IPS-18c (cell line): ENCODE measurements around the gene PODNL1.

ENCODE experiments used
- H3K4me3 ChIP-seq: 2 replicates; pipeline ENCODE4 v1.7.0; 2013; ENCODE audit warnings: low read depth, mild to moderate bottlenecking, low read length, moderate library complexity; ENCODE audit not compliant: insufficient read depth
- H3K9me3 ChIP-seq: one replicate; pipeline ENCODE4 v1.6.1; 2013; ENCODE audit warnings: mild to moderate bottlenecking, low read length, moderate library complexity; ENCODE audit not compliant: control insufficient read depth, insufficient read depth

PODNL1 gene

DNA sequence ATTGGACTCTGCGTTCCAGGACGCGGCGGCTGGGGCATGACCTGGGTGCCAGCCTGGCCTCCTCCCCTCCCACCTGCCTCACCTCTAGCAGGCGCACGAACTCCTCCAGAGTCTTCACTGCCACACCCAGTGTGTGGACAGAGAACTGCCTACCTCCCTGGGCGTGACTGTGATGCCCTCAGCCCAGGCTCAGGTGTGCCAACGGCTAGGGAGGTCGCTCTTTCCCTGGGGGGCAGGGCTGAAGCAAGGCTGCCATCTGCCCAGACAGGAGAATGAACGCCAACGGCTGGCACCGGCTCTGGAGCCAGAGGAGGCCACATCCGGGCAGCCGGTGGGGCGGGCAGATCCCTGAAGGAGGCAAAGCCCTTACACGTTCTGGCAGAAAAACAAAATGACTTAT lies 49.9 kb downstream of the PODNL1 start:
- Histone ChIP-seq H3K4me3 (no peak overlapping the region), H3K9me3 (no peaks in the 10 kb centered on the region)

DNA sequence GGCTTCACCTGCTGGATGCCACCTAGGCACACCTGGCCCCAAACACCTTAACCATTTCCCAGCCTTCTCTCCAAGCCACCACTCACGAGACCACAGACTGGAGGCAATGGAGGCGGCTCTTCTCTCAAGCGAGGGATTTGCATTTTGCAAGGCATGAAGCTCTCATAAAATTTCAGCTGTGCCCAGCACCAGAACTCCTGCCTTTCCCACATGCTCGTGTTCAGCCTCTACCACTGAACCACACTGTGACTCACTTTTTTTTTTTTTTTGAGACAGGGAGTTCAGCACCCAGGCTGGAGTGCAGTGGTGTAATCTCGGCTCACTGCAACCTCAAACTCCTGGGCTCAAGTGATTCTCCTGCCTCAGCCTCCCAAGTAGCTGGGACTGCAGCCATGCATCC lies 50.7 kb downstream of the PODNL1 start:
- H3K9me3 ChIP-seq: no peaks in the 10 kb centered on the region
- no peak overlapping the region for H3K4me3 ChIP-seq

DNA sequence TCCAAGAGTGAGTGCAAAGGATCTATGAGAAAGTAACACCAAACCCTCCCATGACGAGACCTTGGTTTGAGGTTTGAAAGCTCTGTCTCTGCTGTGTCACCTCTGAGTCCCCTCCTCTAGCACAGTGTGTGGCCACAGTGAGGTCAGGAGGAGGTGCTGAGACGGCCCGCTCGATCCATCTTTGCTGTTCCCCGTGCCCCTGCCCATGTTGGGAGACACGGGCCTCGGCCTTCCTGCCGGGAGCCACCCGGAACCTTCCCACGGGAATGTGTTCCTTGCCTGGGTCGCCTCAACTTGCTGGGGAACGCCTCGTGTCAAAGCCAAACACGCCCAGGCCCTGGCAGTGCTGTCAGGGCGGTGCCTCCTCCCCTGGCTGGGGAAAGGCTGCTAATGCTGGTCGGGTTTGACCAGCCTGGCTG lies 51.2 kb downstream of the PODNL1 start:
- Histone ChIP-seq H3K9me3 (no peaks in the 10 kb centered on the region), H3K4me3 (no peak overlapping the region)

DNA sequence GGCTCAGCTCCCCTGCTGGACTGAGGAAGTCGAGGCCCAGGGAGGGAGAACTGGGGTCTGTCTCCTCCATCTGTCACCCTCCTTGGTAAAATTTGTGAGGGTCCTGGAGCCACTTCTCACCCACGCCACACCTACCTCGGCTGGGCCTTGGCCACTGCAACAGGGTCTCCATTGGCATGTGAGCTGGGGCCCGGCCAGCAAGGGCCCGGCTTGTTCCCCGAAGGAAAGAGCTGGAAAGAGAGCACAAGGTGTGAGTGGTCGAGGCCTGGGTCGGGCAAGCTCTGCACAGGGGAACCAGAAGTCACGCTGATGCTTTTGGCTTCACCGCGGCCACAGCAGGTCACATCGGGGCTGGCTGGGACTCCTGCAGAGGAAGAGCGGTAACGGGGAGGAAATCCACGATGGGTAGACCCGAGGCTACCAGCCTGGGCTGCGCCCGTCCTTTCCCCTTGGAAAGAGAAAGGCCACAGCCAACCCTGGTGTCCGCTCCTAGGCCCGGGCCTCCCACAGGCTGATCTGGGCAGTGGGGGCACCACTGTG lies 52.3 kb downstream of the PODNL1 start:
- H3K9me3 ChIP-seq: no peaks in the 10 kb centered on the region
- no peak overlapping the region for H3K4me3 ChIP-seq

DNA sequence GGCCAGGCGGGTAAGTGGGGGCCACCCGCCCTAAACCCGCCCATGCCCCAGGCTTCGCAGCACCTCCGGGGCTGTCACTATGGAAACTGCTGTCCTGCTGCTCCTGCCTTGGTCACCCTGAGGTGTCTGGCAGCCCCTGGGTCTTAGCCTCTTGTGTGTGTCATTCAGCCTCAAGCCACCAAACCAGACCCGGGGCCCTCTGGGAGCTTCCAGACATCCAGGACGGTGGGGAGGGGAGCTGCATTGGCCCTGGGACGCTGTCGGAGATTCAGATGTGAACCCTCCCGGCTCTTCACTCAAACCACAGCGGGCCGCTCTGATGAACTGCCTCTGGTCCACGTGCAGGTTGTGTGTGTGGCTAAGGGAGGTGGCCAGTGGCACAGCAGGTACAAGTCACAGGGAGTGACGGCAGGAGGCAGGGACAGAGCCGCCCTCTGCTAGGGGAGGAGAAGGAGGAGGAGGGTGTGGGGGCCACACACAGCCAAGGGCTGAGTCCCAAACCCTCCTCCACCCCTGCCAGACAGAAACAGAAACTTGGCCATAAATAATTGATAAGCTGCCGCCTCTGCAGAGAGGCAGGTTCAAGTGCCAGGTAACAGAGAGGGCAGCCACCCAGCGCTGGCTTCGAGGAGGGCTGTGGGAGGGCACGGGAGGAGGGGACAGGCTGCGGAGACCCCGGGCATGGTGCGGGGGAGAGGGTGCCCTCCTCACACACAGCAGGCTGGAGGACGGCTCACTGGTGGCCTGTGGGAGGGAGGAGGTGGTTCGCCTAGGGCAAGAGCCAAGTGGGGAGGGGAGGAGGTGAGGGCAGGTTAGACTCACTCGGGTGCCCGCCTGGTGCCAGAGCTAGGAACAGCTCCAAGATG lies 53.3 kb downstream of the PODNL1 start:
- H3K4me3 ChIP-seq: no peak overlapping the region
- no peaks in the 10 kb centered on the region for H3K9me3 ChIP-seq

DNA sequence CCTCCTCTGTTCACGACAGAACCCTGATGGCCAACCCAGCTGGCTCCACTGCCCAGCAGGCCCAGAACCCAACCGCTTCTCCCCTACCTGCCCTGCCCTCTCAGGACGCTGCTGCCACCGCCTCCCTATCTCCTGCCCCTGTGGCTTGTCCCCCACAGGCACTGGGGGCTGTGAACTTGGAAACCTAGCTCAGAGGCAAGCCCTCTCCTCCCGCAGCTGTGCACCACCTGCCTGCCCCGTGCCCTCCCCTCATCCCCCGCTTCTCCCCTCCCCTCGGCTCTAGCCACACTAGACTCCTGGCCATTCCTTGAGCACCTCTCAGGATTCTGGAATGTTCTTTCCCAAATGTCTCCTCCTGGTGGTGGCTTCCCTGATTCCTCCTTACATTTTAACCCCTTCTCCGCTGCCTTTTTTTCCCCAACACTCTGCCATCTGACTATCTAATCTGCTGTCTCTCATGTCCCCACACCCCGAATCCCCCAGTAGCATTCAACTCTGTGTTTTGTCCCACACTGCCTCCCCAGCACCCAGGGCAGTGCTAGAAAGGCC lies 54.6 kb downstream of the PODNL1 start:
- H3K4me3 ChIP-seq: no peak overlapping the region
- H3K9me3 ChIP-seq: no peaks in the 10 kb centered on the region

DNA sequence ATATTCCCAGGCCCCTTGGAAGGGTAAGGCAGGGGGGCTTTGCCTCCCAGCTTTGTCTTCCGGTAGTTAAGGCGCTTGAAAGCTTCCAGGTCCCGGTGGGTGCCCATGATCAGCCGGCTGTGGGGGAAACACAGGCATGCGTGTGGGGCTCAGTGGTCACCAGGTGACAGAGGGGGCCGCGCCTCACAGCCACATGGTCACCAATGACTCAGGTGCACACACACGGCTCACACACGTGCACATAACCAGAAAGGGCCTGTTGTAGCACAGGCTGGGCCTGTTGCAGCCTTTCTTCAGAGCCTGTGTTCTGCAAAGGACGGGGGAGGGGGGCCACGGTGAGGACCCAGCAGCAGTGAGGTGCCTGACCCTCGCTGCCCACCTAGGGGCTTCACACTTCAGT lies 55.4 kb downstream of the PODNL1 start:
- no peaks in the 10 kb centered on the region for H3K9me3 ChIP-seq
- H3K4me3 ChIP-seq: no peak overlapping the region

DNA sequence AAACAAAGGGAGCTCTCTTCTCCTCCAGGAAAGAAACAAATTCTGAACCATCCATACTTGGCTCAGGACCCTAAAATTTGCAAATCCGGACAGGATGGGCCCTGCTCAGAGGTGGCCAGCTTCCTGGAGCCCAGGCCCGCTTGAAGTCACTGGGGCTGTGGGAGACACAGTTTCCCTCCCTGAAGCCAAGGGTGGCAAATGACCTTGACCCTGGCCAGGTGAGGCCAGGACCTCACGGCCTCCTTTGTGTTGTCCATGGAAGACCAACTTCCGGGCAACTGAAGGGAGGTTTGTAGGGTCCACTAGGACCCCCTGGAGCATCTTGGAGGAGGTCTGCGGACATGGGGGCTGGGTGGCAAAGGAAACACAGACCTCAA lies 55.8 kb downstream of the PODNL1 start:
- Histone ChIP-seq H3K9me3 (no peaks in the 10 kb centered on the region), H3K4me3 (no peak overlapping the region; the same call in 1 of the 2 replicates)

DNA sequence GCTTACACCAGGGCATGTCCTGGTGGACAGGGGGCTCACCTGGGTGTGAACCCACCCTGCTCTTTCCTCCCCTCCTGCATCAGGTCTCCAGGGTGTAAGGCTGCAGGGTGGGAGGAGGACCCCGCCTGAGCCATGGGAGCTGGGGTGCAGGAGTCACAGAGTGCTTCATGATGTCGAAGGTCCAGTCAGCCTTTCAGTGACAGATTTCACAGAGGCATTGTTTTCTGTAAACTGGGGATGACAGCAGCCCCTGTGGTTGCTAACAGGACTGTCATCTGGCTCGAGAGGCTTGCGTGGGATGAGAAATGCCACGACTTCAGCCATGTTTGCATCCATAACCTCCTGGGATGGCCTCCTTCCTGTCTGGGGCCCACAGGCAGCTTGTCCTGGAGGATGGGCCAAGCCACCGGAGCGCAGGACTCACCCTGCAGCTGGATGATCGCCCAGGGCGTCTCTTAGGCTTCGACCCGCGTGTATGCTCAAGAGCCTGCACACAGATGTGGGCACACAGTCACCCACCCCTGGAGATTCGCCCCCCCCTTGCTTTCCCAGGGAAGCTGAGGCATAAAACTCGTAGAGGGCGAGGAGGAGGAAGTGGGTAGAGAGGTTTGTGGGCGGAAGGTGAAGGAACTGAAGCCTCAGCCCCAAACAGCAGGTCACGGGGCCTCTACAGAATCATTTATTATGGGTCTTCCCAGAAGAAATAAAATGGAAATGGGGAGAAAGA lies 56.4 kb downstream of the PODNL1 start:
- H3K4me3 ChIP-seq: no peak overlapping the region; the same call in 1 of the 2 replicates
- H3K9me3 ChIP-seq: no peaks in the 10 kb centered on the region

DNA sequence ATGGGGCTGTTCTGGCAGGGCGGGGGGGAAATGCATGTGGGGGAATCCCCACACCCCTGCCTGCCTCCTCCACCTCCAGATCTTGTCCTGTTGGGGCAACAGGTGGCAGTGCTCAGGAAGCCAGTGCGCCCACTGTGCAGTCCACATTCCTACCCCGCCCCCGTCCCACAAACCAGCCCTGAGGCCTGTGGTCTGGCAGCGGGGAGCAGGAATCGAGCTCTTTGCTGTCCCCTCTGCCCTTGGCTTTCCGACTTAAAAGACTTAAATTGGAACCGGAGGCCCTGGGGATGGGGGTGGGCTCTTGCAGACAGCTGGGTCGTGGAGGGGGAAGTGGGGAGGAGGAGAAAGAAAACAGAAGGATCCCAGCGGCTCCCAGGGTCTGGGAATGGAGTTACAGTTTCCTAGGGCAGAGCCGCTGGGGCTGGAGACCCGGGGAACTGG lies 56.9 kb downstream of the PODNL1 start:
- peak overlapping the region; percentile 40; the same call in 1 of the 2 replicates for H3K4me3 ChIP-seq
- no peaks in the 10 kb centered on the region for H3K9me3 ChIP-seq
